ENCODE data around the gene HSPA12B. TPM values are rescaled to one million over a fixed set of nuclear protein-coding genes. Genes with fewer than 3 reads are reported as not detected.

HSPA12B gene
- total RNA-seq, 4 donors from 2014 or later = 7.3 to 19.4 (median 13.1) TPM

GRCh38 chr20:3735768-3736167, 3.3 kb downstream of the HSPA12B start:
- H3K4me1 ChIP-seq = peaks cover 8 to 40% of the 10 kb centered on the region in 2 donors

DNA sequence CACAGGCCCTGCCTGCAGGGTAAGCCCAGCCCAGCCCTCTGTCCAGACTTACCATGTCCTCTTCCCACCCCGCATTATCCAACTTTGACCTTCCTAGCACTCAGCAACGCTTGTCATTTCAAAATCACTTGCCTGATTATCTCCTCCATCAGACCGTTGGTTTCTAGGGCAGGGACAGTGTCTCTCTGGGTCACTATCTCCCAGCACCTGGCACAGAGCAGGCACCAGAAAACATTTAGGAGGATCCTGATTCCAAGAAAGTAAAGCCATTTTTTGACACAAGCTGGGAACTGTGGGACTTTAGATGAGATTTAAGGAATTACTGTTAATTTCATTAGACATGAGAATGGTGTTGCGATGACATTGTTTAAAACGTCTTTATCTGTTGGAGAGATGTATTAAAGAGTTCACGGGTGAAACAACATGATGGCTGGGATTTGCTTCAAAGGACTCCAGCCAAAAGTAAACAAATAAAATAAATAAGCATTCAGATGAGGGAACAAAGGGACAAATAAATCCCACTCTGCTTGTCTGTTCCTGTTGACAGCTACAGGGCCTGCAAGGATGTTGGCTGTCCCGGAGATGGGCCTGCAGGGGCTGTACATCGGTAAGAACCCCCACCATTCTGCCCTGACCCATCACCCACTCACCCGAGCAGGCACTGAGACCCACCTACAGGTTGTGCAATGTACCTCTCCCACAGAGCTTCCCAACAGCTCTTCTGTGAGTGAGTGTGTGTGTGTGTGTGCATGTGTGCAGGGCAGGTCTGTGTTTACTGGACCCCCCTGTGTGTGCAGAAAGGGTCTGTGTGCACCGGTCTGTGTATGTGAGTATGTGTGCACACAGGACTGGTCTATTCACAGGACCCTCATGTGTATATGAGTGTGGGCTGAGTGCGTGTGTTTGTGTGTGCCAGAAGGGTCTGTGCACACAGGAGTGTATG, 5.9 kb downstream of the HSPA12B start:
- H3K4me1 ChIP-seq = peaks cover 8 to 30% of the 10 kb centered on the region in 2 donors
- H3K27ac ChIP-seq = no peak overlapping the region
- 69% methylated on average over 11 of the region's 11 CpGs for WGBS, 2 donors

More at GRCh38 chr20:3735768-3736167, 3.3 kb downstream of the HSPA12B start:
- no peak overlapping the region for H3K27ac ChIP-seq
- no peak overlapping the region for H3K4me3 ChIP-seq (replicated peaks in 1 of 3)
- WGBS, 2 donors = 83 to 94% methylated on average over 4 of the region's 4 CpGs
- H3K36me3 ChIP-seq = no peaks in the 10 kb centered on the region
- no peaks in the 10 kb centered on the region for H3K9me3 ChIP-seq
- H3K27me3 ChIP-seq = no peaks in the 10 kb centered on the region
- TF ChIP-seq POLR2A (IDR thresholded peaks at IDR 0.05) = no peak
- TF ChIP-seq, protein P1, sequence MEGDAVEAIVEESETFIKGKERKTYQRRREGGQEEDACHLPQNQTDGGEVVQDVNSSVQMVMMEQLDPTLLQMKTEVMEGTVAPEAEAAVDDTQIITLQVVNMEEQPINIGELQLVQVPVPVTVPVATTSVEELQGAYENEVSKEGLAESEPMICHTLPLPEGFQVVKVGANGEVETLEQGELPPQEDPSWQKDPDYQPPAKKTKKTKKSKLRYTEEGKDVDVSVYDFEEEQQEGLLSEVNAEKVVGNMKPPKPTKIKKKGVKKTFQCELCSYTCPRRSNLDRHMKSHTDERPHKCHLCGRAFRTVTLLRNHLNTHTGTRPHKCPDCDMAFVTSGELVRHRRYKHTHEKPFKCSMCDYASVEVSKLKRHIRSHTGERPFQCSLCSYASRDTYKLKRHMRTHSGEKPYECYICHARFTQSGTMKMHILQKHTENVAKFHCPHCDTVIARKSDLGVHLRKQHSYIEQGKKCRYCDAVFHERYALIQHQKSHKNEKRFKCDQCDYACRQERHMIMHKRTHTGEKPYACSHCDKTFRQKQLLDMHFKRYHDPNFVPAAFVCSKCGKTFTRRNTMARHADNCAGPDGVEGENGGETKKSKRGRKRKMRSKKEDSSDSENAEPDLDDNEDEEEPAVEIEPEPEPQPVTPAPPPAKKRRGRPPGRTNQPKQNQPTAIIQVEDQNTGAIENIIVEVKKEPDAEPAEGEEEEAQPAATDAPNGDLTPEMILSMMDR (IDR thresholded peaks at IDR 0.05) = no peak
- no peak for DNase-seq
- intact Hi-C loops (cut with DNase I) = no loop called here

GRCh38 chr20:3739054-3739925, 6.8 kb downstream of the HSPA12B start:
- H3K4me1 ChIP-seq = peaks cover 0 to 22% of the 10 kb centered on the region in 2 donors
- H3K4me3 ChIP-seq (replicated peaks in 1 of 3) = no peak overlapping the region
- H3K27me3 ChIP-seq = no peaks in the 10 kb centered on the region
- TF ChIP-seq, protein P1 (IDR thresholded peaks at IDR 0.05) = no peak
- no peak for TF ChIP-seq POLR2A (IDR thresholded peaks at IDR 0.05)
- no peak for DNase-seq
- WGBS, 2 donors = 71 to 74% methylated on average over 18 to 19 of the region's 19 CpGs
- intact Hi-C loops (cut with DNase I) = no loop called here
- H3K27ac ChIP-seq = peak overlapping the region in 1 of 3 donors; percentile 53
- H3K9me3 ChIP-seq = no peaks in the 10 kb centered on the region
- H3K36me3 ChIP-seq = no peaks in the 10 kb centered on the region

More for the DNA sequence above, 5.9 kb downstream of the HSPA12B start:
- no peak for TF ChIP-seq POLR2A (IDR thresholded peaks at IDR 0.05)
- TF ChIP-seq, protein P1 (IDR thresholded peaks at IDR 0.05) = no peak
- Histone ChIP-seq H3K4me3 (replicated peaks in 1 of 3) (no peak overlapping the region), H3K9me3 (no peaks in the 10 kb centered on the region), H3K27me3 (no peaks in the 10 kb centered on the region), H3K36me3 (no peaks in the 10 kb centered on the region)
- DNase-seq = no peak
- intact Hi-C loops (cut with DNase I) = no loop called here

DNA sequence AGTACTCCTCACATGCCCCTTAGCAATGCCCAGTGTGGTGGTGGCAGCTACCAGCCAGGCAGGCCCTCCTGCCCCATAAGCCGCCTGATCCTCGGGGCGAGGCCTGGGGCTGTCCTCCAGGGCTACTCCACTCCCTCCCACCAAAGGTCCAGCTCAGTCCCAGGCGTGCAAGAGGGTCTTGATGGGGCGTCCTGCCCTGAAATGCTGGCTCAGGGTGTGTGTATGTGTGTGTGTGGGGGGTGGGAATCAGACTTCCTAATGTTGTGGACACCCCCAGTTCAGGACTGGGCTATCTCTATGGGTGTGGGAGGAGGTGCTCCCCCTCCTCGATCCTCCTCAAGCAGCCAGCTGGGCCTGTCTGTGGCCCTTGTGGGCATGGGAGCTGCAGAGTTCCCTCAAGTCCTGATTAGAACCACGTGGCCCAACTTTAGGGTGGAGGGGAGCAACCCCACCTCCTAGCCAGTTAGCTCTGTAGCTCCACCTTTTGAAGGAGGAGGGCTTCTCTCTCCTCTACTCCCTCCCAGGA, 7.5 kb downstream of the HSPA12B start:
- no peaks in the 10 kb centered on the region for H3K9me3 ChIP-seq
- no peak overlapping the region for H3K4me3 ChIP-seq (replicated peaks in 1 of 3)
- intact Hi-C loops (cut with DNase I) = no loop called here
- 89 to 90% methylated on average over 3 to 6 of the region's 7 CpGs for WGBS, 2 donors
- H3K27ac ChIP-seq = peak overlapping the region in 1 of 3 donors; percentile 53
- no peak for DNase-seq
- H3K36me3 ChIP-seq = no peaks in the 10 kb centered on the region
- peaks cover 3 to 19% of the 10 kb centered on the region in 2 donors for H3K4me1 ChIP-seq
- H3K27me3 ChIP-seq = no peaks in the 10 kb centered on the region
- TF ChIP-seq POLR2A (IDR thresholded peaks at IDR 0.05) = no peak
- TF ChIP-seq, protein P1 (IDR thresholded peaks at IDR 0.05) = no peak

Measured in thyroid gland (tissue), 4 donors.